Measurements from ENCODE around the gene MUL1.
"Not testable (repeated sequence)": the region's sequence is repeated elsewhere in the genome, so short reads cannot be mapped to it uniquely, and the experiment has no call there.

MUL1 gene

DNA sequence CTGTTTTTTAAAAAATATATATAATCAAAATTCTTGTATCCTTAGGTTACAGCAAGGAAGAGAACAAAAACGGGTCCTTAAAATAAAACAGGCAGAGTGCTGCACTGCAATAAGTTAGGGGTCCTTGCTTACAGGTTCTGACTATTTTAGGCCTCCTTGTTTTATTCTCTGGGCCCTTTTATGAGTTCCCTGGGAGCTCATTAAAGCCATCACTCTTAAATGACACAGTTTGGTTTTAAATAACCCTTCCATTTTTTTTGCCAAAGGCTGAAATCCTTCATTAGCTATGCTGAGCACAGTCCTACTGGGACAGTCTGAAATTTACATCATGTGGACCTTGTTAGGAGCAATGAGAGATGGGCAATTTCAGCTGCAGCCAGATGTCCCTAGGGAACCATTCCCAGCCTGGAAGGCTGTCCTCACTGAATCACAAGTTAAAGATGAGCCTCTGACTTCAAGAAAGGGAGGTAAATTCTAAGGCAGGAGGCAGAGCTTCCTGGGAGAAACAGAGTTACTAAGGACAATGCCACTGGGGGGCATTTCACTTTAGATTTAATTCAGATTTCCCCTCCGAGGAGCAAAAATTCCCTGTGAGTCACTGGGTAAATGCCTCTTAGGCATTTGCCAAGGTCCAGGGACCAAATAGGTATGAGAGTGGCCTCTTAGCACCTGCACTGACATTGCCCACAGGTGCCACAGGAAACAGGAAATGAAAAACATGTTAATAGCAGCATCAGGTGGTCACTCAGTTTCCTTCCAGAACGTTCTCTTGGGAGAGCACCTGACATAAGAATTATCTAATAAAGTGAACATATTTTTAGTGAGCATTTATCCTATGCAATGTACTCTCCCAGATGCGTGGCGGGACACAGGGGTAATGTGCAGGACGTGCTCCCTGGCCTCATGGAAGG lies 3.8 kb upstream of the MUL1 start:
- DNase-seq (ENCODE audit: low read depth): no peak

DNA sequence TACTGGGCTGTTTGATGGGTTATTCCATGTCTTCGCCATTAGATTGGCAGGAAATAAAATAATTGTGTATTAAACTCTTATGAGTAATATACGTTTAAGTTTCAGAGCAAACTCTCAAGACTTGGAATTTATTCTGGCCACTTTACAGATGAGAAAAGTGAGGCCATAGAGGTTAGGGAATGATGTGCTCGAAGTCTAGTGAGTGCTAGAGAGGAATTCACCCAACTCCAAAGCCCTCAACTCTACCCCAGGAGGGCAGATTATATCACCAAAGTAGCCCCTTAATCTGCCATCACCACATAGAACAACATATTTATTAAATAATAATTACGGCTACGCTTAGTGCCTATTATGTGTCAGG lies 440 bp upstream of the MUL1 start:
- DNase-seq (ENCODE audit: low read depth): no peak

DNA sequence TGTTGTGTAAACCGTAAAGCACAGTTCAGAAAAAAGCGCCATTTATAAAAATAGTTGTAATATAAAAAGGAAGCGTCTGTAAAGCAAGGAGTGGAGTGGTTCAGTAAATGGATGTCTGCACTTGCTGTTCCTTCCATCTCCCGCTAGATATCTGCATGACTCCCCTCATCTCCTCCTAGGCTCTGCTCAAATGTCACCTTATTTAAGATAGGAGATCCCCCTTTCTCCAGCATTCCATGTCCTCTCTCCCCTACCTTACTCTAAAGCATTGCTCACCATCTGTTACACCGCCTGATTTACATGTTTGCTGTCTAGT lies 745 bp downstream of the MUL1 start:
- no peak for DNase-seq (ENCODE audit: low read depth)

- no peak for DNase-seq (ENCODE audit: low read depth)
These were observed 2.5 kb downstream of the MUL1 start for GRCh38 chr1:20505488-20505887.

DNA sequence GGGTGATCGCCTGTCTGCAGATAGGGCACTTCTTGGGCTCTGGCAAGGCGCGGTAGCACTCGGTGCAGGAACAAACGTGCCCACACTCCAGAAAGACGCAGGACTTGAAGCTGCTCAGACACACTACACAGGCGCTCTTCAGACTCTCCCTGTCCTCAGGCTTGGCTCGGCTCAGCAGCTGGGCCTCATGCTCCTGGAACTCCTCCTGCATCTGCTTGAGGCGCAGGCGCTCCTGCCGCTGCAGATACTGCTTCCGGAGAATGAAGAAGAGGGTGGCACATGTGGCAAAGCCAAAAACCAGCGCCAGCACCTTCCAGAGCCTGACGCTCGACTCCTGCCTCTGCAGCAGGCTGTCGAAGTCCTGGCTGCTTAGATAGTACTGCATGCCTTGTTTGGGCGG lies 7.2 kb downstream of the MUL1 start:
- DNase-seq (ENCODE audit: low read depth): no peak

GRCh38 chr1:20499718-20500117 lies 8.2 kb downstream of the MUL1 start:
- DNase-seq (ENCODE audit: low read depth): no peak

DNA sequence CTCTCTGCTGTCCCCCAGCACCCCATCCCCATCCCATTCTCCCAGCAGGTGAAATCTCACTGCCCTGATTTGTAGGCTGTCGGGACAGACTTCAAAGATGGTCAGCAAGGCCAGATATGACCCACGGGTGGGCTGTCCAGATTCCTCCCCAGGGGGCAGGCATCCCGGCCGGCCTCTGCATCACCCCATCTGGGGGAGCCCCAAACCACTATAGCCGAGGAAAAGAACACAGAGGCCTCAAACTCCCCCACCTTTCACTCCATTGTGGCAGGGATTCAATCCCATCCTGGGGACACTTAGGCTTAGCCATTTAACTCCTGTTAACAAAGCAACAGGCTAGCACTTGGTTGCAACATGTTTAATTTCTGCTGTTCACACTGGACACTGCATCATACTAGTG lies 8.8 kb downstream of the MUL1 start:
- DNase-seq (ENCODE audit: low read depth): no peak

DNA sequence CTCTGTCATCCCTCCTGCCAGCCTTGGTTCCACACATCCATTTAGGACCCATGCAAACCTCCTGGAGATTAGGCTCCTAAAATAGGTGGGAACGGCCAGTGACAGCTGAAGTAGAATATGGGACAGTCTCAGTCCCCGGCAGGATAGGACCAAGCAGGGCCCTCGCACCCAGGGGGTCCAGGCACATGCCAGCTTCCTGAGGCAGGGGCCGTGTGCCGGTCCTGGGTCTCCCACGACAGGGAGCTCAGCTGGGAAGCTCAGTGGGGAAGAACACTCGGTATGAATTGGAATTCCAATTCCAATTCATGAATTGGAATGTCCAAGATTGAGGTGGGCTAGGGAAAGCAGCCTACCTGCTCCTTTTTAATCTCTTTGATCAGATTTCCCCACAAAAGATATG lies 9.8 kb downstream of the MUL1 start:
- DNase-seq (ENCODE audit: low read depth): no peak

GRCh38 chr1:20497506-20497905 lies 10.4 kb downstream of the MUL1 start:
- DNase-seq (ENCODE audit: low read depth): no peak

DNA sequence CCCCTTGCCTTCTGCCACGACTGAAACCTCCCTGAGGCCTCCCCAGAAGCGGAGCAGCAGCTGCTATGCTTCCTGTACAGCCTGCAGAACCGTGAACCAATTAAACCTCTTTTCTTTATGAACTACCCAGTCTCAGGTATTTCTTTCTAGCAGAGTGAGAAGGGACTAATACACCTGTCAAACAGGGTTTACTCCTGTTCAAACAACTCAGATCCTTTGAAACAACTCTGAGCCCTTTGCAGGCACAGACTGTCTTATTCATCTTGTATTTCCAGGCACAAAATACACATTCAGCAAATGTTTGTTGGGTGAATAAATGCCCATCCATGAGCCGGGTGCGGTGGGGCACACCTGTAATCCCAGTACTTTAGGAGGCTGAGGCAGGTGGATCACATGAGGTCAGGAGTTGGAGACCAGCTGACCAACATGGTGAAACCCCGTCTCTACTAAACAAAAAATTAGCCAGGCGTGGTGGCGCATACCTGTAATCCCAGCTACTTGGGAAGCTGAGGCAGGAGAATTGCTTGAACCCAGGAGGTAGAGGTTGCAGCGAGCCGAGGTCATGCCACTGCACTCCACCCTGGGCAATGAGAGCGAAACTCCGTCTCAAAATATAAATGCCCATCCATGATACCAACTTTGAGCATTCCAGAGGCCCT lies 11.1 kb downstream of the MUL1 start:
- DNase-seq (ENCODE audit: low read depth): not testable (repeated sequence)

- no peak for DNase-seq (ENCODE audit: low read depth)
These were observed 11.7 kb downstream of the MUL1 start for GRCh38 chr1:20496241-20496661.

GRCh38 chr1:20495661-20496060 lies 12.3 kb downstream of the MUL1 start:
- DNase-seq (ENCODE audit: low read depth): no peak

DNA sequence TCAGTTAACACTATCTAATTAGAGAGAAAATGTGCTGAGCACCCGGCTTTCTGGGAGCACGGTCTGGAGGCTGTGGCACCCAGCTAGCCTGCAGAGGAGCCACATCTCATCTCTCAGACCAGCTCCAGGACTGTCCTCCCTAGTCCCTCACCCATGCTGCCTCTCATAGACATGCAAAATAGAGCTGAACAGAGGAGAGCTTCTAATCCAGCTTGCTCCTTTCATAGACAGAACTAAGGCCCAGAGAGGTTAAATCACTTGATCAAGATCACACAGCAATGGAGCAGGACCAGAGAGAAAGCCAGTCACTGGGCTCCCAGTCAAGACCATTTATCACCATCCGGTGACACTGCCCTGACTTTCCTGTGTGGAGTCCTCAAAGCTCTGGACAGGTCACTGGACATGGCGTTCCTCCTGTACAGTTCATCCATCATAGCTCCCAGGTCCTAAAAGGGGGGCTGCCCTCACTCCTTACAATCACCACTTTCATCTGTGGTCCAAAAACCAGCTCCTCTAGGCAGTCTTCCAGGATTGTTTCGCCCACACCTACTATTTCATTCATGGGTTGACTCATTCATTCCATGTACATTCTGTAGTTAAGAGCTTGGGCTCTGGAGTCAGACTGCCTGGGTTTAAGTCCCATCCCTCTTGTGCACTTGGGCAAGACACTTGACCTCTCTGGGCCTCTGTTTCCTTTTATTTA lies 13.2 kb downstream of the MUL1 start:
- no peak for DNase-seq (ENCODE audit: low read depth)

- peak; percentile 68 for DNase-seq (ENCODE audit: low read depth)
These were observed 13.9 kb downstream of the MUL1 start for GRCh38 chr1:20493839-20494608.

- no peak for DNase-seq (ENCODE audit: low read depth)
These were observed 14.6 kb downstream of the MUL1 start for GRCh38 chr1:20493309-20493708.

DNA sequence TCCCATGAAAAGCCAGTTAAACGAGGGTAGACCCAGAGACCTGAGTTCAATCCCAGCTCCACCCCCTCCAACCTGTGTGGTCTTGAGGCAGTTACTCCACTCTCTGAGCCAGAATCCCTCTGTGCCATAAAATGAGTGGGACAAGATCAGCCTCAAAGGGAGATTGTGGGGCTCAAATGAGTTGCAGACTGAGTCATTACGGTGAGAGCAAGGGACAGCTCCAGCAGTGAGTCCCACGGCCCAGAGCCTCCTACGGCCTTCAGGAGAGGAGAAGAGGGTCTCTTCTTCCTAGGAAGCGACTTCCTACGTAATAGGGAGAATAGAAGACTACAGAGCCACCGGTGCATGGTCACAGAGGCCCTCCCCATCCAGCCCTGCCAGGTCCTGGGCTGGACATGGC lies 15.2 kb downstream of the MUL1 start:
- DNase-seq (ENCODE audit: low read depth): no peak

- DNase-seq (ENCODE audit: low read depth): no peak
These were observed 16.1 kb downstream of the MUL1 start for GRCh38 chr1:20491866-20492265.

- no peak for DNase-seq (ENCODE audit: low read depth)
These were observed 16.8 kb downstream of the MUL1 start for GRCh38 chr1:20491178-20491577.

- no peak for DNase-seq (ENCODE audit: low read depth)
These were observed 20.7 kb downstream of the MUL1 start for GRCh38 chr1:20487236-20487590.

DNA sequence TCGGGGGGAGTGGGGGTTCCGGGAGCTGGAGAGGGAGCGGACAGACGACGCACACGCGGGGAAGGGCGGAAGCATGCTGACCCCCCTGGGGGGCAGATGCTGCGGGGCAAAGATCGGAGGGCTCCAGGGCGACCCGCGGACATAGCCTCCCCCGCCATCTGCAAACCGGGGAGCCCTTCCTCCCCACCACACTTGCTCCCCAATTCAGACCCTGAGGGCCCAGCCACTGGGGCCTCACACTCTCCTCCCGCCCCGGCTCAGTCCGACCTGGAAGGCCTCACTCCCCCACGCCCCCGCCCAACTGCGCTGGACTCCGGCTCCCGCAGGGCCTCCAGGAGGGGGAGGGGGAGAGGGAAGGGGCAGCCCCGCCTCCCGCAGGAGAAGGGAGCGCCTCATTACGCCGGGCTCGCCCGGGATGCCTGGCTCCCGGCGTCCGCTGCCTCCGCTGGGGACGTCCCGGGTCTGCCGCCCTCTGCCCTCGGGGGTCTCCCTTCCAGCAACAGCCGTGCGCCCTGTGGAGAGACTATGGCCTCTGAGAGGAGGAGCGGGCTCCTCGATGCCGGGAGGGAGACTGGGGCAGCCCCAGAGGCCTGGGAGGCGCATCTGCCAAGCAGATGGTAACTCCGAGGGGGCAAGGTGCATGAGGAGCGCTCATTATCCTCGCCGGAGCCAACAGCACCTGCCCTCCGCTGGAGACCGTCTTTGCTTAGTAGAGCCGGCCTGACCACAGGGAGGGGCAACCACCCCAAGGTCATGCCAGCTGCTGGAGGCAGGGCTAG lies 21.3 kb downstream of the MUL1 start:
- no peak for DNase-seq (ENCODE audit: low read depth)

- DNase-seq (ENCODE audit: low read depth): peak; percentile 49
These were observed 22.2 kb downstream of the MUL1 start, which contains the start of gene CAMK2N1 for GRCh38 chr1:20485527-20486456. Gene CAMK2N1 (minus strand): TSS chr1:20486210. CDS start chr1:20485379, 831 bp downstream.
